Subcutaneous abdominal adipose tissue (tissue), 5 donors: Measurements from ENCODE around the gene ABCC5.

Experiments
- H3K27ac ChIP-seq: one replicate; pipeline ENCODE4 v1.7.0; 2013; ENCODE audit warnings: low read depth, mild to moderate bottlenecking, inconsistent platforms, low read length, moderate library complexity
- H3K27me3 ChIP-seq, 5 donors: one replicate each; pipeline ENCODE4 v1.7.0; 2013; ENCODE audit warnings: low read length in 5 of 5, inconsistent platforms in 1 of 5; ENCODE audit not compliant: control insufficient read depth in 5 of 5, insufficient read depth in 4 of 5
- H3K36me3 ChIP-seq, 5 donors: one replicate each; pipeline ENCODE4 v1.7.0; 2013; ENCODE audit warnings: low read length in 5 of 5; ENCODE audit not compliant: control insufficient read depth in 5 of 5, insufficient read depth in 5 of 5
- H3K4me1 ChIP-seq, 5 donors: one replicate each; pipeline ENCODE4 v1.7.0; 2013; ENCODE audit warnings: low read length in 5 of 5, mild to moderate bottlenecking in 3 of 5, moderate library complexity in 1 of 5; ENCODE audit not compliant: control insufficient read depth in 5 of 5, insufficient read depth in 5 of 5
- H3K4me3 ChIP-seq, 5 donors: one replicate each; pipeline ENCODE4 v1.7.0; 2013; ENCODE audit warnings: low read length in 5 of 5, low read depth in 1 of 5
- H3K9ac ChIP-seq, 5 donors: one replicate each; pipeline ENCODE4 v1.7.0; 2013; ENCODE audit warnings: low read length in 5 of 5, mild to moderate bottlenecking in 4 of 5, moderate library complexity in 3 of 5
- H3K9me3 ChIP-seq, 5 donors: one replicate each; pipeline ENCODE4 v1.7.0; 2013; ENCODE audit warnings: low read length in 5 of 5; ENCODE audit not compliant: control insufficient read depth in 5 of 5
- donor health status: healthy.
- donor health status: healthy.
- donor health status: healthy.
- donor health status: healthy.
- donor health status: healthy.

The ABCC5 gene

GRCh38 chr3:183913580-183913920 is 104.1 kb downstream of the ABCC5 start:
- H3K4me1 ChIP-seq: peaks cover 0 to 11% (median 8%) of the 10 kb centered on the region in 5 donors
- no peak overlapping the region for H3K27ac ChIP-seq
- H3K27me3 ChIP-seq: no peaks in the 10 kb centered on the region
- H3K9me3 ChIP-seq: no peaks in the 10 kb centered on the region
- no peak overlapping the region for H3K9ac ChIP-seq
- H3K4me3 ChIP-seq: no peak overlapping the region
- H3K36me3 ChIP-seq: no peaks in the 10 kb centered on the region

DNA sequence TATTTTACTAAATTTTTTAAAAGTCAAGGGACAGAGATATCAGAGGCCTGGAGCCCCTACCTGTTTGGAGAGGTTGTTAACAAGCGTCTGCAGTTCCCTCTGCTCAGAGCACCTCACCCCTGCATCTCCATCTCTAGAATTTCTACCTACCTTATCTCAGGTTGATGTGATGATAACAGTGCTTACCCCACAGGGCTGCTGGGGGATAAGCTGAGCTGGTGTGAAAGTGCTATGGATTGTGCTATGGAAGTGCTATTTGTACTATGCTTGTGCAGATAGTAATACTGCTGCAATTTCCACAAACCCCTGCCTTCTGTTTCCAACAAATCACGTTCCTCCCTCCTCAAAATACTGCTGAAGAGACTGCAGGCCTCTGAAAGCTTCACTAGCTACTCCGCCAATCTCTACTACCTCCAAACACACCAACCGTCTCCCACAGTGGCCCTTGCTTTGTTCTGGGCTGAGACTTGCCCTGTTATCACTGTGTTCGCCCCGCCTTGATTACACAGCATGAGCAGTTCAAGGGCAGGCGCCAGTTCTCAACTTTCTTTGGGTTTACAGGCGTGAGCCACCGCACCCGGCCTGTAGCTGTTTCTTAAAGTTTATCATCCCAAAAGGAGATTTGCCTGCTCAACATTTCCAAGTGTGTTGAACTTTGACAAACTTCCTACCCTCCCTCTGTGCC is 104.6 kb downstream of the ABCC5 start:
- Histone ChIP-seq H3K27me3 (no peaks in the 10 kb centered on the region), H3K27ac (no peak overlapping the region), H3K4me1 (peaks cover 0 to 11% (median 8%) of the 10 kb centered on the region in 5 donors), H3K4me3 (no peak overlapping the region), H3K36me3 (no peaks in the 10 kb centered on the region), H3K9ac (no peak overlapping the region), H3K9me3 (no peaks in the 10 kb centered on the region)

DNA sequence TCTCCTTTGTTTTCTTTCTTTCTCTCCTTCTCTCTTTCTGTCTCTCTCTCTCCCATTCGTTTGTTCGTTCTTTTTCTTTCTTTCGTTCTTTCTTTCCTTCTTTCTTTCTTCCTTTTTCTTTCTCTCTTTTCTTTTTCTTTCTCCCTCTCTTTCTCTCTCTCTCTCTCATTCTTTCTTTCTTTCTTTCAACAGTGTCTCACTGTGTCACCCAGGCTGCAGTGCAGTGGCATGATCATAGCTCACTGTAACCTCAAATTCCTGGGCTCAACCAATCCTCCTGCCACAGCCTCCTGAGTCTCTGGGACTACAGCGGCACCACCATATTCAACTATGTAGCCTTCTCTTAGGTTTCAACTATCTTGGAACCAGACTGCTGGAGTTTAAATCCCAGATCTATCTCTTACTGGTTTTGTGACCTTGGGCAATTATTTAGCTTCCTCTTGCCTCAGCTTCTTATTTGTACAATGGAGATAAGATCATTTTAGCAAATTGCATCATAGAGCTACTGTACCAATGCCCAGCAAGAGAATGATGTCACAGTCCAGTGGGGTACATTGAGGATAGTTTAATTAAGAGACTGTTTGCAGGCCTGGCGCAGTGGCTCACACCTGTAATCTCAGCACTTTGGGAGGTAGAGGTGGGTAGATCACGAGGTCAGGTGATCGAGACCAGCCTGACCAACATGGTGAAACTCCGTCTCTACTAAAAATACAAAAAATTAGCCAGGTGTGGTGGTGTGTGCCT is 105.7 kb downstream of the ABCC5 start:
- peaks cover 0 to 11% (median 8%) of the 10 kb centered on the region in 5 donors for H3K4me1 ChIP-seq

DNA sequence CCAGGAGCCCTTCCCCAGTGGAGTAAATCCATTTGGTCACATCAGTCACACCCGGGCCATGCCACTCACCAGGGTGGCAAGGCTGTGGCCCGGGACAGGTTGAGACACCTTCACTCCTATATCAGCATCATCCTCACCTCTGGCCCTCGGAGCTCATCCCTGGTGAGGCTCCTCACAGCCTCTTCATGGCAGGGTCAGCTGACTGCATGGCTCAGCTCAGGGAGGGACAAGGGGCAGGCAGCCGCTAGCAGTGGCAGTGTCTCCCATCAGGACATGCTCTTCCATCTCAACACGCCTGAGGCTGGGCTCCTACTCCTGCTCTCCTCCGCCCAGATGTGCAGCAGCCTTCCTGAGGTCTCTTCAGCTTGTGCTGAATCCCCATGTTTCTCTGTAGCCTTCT is 106.6 kb downstream of the ABCC5 start:
- H3K27me3 ChIP-seq: peaks cover 0 to 4% (median under 1%) of the 10 kb centered on the region in 5 donors
- H3K4me1 ChIP-seq: peaks cover 0 to 11% (median 8%) of the 10 kb centered on the region in 5 donors
- no peaks in the 10 kb centered on the region for H3K9me3 ChIP-seq
- no peak overlapping the region for H3K4me3 ChIP-seq
- no peaks in the 10 kb centered on the region for H3K36me3 ChIP-seq
- H3K9ac ChIP-seq: no peak overlapping the region
- H3K27ac ChIP-seq: no peak overlapping the region

More for the DNA sequence above, 105.7 kb downstream of the ABCC5 start:
- H3K27me3 ChIP-seq: peaks cover 0 to 2% (median 0%) of the 10 kb centered on the region in 5 donors
- no peaks in the 10 kb centered on the region for H3K36me3 ChIP-seq
- H3K4me3 ChIP-seq: no peak overlapping the region
- no peak overlapping the region for H3K9ac ChIP-seq
- no peak overlapping the region for H3K27ac ChIP-seq
- no peaks in the 10 kb centered on the region for H3K9me3 ChIP-seq

DNA sequence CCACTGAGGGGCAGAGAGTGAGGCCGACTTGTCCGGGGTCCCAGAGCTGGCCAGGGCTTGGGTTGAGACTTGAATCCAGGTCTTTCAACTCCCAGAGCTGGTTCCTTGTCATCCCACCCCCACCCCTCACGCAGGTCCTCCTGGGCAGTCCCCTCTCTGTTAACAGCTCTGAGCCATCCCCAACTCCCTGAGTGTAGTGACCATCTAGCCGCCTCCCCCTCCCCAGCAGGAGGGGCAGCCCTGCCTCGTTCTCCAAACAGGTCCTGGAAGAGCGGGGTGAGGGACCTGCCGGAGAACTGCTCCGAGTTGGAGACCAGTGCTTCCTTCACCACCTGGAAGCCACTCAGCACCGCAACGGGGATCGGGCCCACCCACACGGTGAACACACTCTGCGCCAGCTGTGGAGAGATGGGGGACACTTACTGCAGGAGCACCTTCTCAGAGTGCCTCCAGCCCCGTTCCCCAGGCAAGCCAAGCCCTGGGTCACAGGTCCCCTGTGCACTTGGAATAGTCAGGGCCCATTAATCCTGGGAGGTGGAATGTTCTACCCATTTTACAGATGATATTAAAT is 108.6 kb downstream of the ABCC5 start:
- Histone ChIP-seq H3K4me3 (no peak overlapping the region), H3K36me3 (no peaks in the 10 kb centered on the region), H3K27me3 (peaks cover 0 to 6% (median 4%) of the 10 kb centered on the region in 5 donors), H3K27ac (no peak overlapping the region), H3K4me1 (peaks cover 0 to 9% (median 5%) of the 10 kb centered on the region in 5 donors), H3K9me3 (no peaks in the 10 kb centered on the region), H3K9ac (no peak overlapping the region)

- Histone ChIP-seq H3K9ac (no peak overlapping the region), H3K27me3 (peaks cover 0 to 9% (median 4%) of the 10 kb centered on the region in 5 donors), H3K4me1 (peaks cover 0 to under 1% (median 0%) of the 10 kb centered on the region in 5 donors), H3K4me3 (no peak overlapping the region), H3K27ac (no peak overlapping the region), H3K36me3 (no peaks in the 10 kb centered on the region), H3K9me3 (no peaks in the 10 kb centered on the region)
Measured at GRCh38 chr3:183907911-183908331, 109.8 kb downstream of the ABCC5 start.

DNA sequence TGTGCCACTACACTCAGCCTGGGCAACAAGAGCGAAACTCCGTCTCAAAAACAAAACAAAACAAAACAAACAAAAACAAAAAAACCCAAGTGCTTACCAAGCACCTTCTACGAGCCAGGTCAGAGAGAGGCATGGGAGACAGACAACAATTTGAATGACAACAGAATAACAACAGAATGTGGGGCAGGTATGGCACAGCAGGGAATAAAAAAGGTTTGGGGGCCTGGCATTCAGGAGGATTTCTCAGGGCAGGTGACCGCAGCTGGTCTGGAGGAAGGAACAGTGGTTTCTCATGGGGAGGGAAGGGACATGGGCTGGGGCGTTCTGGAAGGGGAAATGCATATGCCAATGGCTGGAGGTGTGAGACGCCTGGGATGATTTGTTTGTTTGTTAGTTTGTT is 110.5 kb downstream of the ABCC5 start:
- H3K27me3 ChIP-seq: peaks cover 0 to 9% (median 4%) of the 10 kb centered on the region in 5 donors
- H3K27ac ChIP-seq: no peak overlapping the region

DNA sequence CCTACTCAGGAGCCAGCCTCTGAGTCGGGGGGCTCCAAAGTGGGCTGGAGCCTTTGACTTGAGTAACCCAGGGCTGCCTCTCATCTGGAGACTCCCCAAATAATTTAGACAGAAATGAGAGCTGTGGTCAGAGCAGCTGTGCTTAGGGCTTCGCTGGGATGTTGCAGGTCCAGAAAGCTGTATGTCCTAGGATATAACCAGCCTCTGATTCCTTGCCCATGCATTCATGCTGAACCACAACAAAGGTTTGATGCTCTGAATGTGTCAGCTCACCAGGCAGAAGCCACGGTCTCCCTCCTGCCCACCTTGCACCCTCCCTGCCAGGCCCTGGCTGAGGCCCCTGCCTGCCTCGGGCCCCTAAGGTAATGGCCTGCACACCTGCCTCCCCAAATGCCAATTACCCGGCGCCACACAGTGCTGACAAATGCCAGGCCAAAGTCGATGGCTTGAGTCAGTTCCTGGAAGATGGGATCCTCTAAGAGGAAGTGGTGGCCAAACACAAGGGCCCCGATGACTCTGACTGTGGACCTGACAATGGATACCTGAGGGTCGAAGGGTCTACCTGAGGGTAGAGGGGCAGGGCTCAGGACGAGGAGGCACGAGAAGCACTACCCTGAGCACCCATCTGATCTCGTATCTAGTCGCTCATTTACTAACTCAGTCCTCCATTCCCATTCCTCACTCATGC is 111.3 kb downstream of the ABCC5 start:
- Histone ChIP-seq H3K9me3 (no peaks in the 10 kb centered on the region), H3K27me3 (peaks cover 0 to 9% (median 4%) of the 10 kb centered on the region in 5 donors), H3K27ac (no peak overlapping the region), H3K9ac (no peak overlapping the region), H3K36me3 (no peaks in the 10 kb centered on the region), H3K4me3 (no peak overlapping the region), H3K4me1 (no peaks in the 10 kb centered on the region)

More for the DNA sequence above, 110.5 kb downstream of the ABCC5 start:
- Histone ChIP-seq H3K4me1 (no peaks in the 10 kb centered on the region), H3K36me3 (no peaks in the 10 kb centered on the region), H3K9me3 (no peaks in the 10 kb centered on the region), H3K9ac (no peak overlapping the region), H3K4me3 (no peak overlapping the region)

DNA sequence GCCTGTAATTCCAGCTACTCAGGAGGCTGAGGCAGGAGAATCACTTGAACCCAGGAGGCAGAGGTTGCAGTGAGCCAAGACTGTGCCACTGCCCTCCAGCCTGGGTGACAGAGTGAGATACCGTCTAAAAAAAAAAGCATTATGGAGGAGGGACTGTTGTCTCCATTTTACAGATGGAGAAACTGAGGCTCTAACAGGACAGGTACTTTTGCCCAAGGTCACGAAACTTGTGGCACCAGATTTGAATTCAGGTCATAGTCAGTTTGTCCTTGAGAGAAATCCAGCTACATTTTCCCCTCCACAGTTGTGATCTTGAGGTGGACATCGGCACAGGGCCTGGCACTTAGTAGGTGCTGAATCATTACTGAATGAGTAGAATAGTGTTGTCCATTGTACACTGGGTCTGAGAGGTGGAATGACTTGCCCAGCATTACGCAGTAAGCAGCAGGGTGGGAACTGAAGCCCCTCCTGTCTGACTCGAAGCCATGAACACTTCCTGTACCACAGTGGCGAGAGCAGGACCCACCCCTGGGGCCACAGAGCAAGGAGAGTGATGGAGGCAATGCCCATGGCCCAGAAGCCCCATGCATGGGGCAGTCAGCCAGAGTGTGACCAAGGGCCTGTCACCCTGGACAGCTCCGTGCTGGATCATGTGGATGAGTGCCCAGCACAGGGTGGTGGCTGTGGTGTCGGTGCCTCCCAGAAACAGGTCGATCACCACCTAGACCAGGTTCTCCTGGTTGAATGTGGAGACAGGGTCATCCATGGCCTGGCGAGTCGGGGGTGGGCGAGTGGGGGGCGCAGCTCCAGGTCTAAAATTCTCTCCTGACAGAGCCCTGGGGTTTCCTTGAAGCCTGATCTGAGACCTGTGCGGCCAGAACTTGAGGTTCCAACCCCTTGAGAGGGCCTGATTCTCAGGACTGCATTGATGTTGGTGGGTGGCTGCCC is 112.6 kb downstream of the ABCC5 start:
- Histone ChIP-seq H3K9me3 (no peaks in the 10 kb centered on the region), H3K4me1 (no peaks in the 10 kb centered on the region), H3K36me3 (no peaks in the 10 kb centered on the region), H3K27ac (no peak overlapping the region), H3K27me3 (peaks cover 0 to 9% (median 4%) of the 10 kb centered on the region in 5 donors), H3K4me3 (no peak overlapping the region), H3K9ac (no peak overlapping the region)
